ENCODE measurements around the gene C16orf89. TPM values are rescaled to one million over a fixed set of nuclear protein-coding genes. Genes with fewer than 3 reads are reported as not detected.
"Not testable (repeated sequence)": the region's sequence is repeated elsewhere in the genome, so short reads cannot be mapped to it uniquely, and the experiment has no call there.

The C16orf89 gene
- polyA plus RNA-seq, 1 donor (not counting 4 experiments of a cell fraction or from before 2014, with no cell fraction given): not detected

DNA sequence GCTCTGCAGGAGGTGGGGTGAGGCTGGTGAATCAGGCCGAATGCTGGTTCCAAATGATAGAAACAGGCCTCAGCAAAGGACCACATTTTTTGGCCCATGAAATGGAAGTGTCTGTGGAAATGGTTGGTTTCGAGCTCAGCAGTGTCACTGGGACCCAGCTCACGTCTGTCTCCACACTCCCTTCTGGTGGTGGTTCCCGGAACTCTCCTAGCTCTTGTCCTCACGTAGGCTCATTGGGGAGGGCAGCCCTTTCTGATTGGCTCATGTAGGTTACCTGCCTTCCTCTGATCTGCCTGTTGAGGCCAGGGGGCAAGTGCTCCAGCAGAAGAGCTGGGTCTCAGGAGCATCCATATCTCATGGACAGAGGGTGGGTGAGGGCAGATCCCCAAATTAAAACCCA, 9.9 kb upstream of the C16orf89 start:
- dilution Hi-C loops (cut with MboI; ENCODE audit: extremely low pct_ligation_motif_present, low sequenced_read_pairs): no loop called here
- no peaks in the 10 kb centered on the region for H3K27me3 ChIP-seq (ENCODE audit: control insufficient read depth, extremely low read depth, insufficient read depth, low read length)
- no peak for FAIRE-seq

DNA sequence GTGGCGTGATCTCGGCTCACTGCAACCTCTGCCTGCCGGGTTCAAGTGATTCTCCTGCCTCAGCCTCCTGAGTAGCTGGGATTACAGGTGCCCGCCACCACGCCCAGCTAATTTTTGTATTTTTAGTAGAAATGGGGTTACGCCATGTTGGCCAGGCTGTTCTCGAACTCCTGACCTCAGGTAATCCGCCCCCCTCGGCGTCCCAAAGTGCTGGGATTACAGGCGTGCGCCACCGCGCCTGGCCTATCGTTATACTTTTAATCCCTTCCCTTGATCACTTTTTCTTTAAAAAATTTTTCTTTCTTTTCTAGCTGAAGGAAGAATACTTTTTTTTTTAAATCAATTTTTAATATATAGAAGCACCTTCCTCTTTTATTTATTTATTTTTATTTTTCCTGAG, 8.0 kb upstream of the C16orf89 start:
- H4K20me1 ChIP-seq (ENCODE audit: control insufficient read depth, extremely low read depth, insufficient read depth, low read length); H3K4me2 ChIP-seq (ENCODE audit: control insufficient read depth, extremely low read depth, insufficient read depth, low read depth, low read length); H3K9me1 ChIP-seq (ENCODE audit: control insufficient read depth, extremely low read depth, insufficient read depth, low read length); H3K9ac ChIP-seq (ENCODE audit: control insufficient read depth, extremely low read depth, insufficient read depth, low read length); dilution Hi-C loops (cut with MboI; ENCODE audit: extremely low pct_ligation_motif_present, low sequenced_read_pairs); H3K4me3 ChIP-seq (ENCODE audit: control insufficient read depth in 2 of 3, extremely low read depth in 1 of 3, insufficient read depth in 2 of 3, low read depth in 1 of 3, low read length in 3 of 3); H3K27ac ChIP-seq (ENCODE audit: control insufficient read depth, insufficient read depth, low read length); H3K27me3 ChIP-seq (ENCODE audit: control insufficient read depth, extremely low read depth, insufficient read depth, low read length); DNase-seq (ENCODE audit: low read depth, low spot score); FAIRE-seq; H2AFZ ChIP-seq (ENCODE audit: control insufficient read depth, low read length); H3K9me3 ChIP-seq (ENCODE audit: control insufficient read depth, low read depth, low read length): not testable (repeated sequence)
- peaks cover 11% of the 10 kb centered on the region for H3K4me1 ChIP-seq (ENCODE audit: control insufficient read depth, extremely low read depth, insufficient read depth, low read length)
- H3K79me2 ChIP-seq (ENCODE audit: control insufficient read depth, insufficient read depth, low read length): peaks cover 12% of the 10 kb centered on the region
- peaks cover 11 to 24% of the 10 kb centered on the region in 2 experiments for H3K36me3 ChIP-seq (ENCODE audit: control insufficient read depth in 2 of 2, extremely low read depth in 1 of 2, insufficient read depth in 2 of 2, low read length in 2 of 2)

More for the DNA sequence above, 9.9 kb upstream of the C16orf89 start:
- H3K9ac ChIP-seq (ENCODE audit: control insufficient read depth, extremely low read depth, insufficient read depth, low read length): no peak overlapping the region
- no peaks in the 10 kb centered on the region for H3K9me1 ChIP-seq (ENCODE audit: control insufficient read depth, extremely low read depth, insufficient read depth, low read length)
- peaks cover 11% of the 10 kb centered on the region for H3K4me1 ChIP-seq (ENCODE audit: control insufficient read depth, extremely low read depth, insufficient read depth, low read length)
- TF ChIP-seq, protein P1, sequence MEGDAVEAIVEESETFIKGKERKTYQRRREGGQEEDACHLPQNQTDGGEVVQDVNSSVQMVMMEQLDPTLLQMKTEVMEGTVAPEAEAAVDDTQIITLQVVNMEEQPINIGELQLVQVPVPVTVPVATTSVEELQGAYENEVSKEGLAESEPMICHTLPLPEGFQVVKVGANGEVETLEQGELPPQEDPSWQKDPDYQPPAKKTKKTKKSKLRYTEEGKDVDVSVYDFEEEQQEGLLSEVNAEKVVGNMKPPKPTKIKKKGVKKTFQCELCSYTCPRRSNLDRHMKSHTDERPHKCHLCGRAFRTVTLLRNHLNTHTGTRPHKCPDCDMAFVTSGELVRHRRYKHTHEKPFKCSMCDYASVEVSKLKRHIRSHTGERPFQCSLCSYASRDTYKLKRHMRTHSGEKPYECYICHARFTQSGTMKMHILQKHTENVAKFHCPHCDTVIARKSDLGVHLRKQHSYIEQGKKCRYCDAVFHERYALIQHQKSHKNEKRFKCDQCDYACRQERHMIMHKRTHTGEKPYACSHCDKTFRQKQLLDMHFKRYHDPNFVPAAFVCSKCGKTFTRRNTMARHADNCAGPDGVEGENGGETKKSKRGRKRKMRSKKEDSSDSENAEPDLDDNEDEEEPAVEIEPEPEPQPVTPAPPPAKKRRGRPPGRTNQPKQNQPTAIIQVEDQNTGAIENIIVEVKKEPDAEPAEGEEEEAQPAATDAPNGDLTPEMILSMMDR (optimal IDR thresholded peaks at IDR 0.05 in 1 of 3, IDR thresholded peaks at IDR 0.05 in 1 of 3, conservative IDR thresholded peaks at IDR 0.05 in 1 of 3; ENCODE audit: extremely low read depth in 1 of 3, insufficient read depth in 2 of 3, low read length in 3 of 3): no peak
- TF ChIP-seq EZH2 (IDR thresholded peaks at IDR 0.05; ENCODE audit: low read length): no peak
- H2AFZ ChIP-seq (ENCODE audit: control insufficient read depth, low read length): no peak overlapping the region
- H4K20me1 ChIP-seq (ENCODE audit: control insufficient read depth, extremely low read depth, insufficient read depth, low read length): no peaks in the 10 kb centered on the region
- H3K4me3 ChIP-seq (ENCODE audit: control insufficient read depth in 2 of 3, extremely low read depth in 1 of 3, insufficient read depth in 2 of 3, low read depth in 1 of 3, low read length in 3 of 3): no peak overlapping the region
- H3K79me2 ChIP-seq (ENCODE audit: control insufficient read depth, insufficient read depth, low read length): peaks cover 12% of the 10 kb centered on the region
- H3K4me2 ChIP-seq (ENCODE audit: control insufficient read depth, extremely low read depth, insufficient read depth, low read depth, low read length): no peak overlapping the region
- peaks cover 11 to 24% of the 10 kb centered on the region in 2 experiments for H3K36me3 ChIP-seq (ENCODE audit: control insufficient read depth in 2 of 2, extremely low read depth in 1 of 2, insufficient read depth in 2 of 2, low read length in 2 of 2)
- no peak overlapping the region for H3K27ac ChIP-seq (ENCODE audit: control insufficient read depth, insufficient read depth, low read length)
- H3K9me3 ChIP-seq (ENCODE audit: control insufficient read depth, low read depth, low read length): no peaks in the 10 kb centered on the region
- no peak for DNase-seq (ENCODE audit: low read depth, low spot score)

DNA sequence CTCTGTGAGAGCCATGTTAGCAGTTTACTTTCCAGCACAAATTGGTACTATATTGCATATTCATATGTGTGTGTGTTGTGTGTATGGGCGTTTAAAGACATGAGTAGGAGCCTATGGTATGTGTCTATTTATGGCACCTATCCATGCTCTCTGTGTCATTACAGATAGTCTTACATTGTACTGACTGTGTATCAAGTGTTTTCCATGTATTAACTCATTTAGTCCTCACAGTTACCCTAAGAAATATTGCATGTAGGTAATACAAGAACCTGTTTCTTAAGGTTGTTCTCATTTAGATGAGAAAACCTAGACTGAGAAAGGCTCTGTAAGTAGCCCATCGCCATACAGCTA, 7.5 kb upstream of the C16orf89 start:
- Histone ChIP-seq H3K9me3 (ENCODE audit: control insufficient read depth, low read depth, low read length) (no peaks in the 10 kb centered on the region), H3K9ac (ENCODE audit: control insufficient read depth, extremely low read depth, insufficient read depth, low read length) (no peak overlapping the region), H3K79me2 (ENCODE audit: control insufficient read depth, insufficient read depth, low read length) (peaks cover 12% of the 10 kb centered on the region), H3K9me1 (ENCODE audit: control insufficient read depth, extremely low read depth, insufficient read depth, low read length) (no peaks in the 10 kb centered on the region), H4K20me1 (ENCODE audit: control insufficient read depth, extremely low read depth, insufficient read depth, low read length) (no peaks in the 10 kb centered on the region), H3K4me2 (ENCODE audit: control insufficient read depth, extremely low read depth, insufficient read depth, low read depth, low read length) (no peak overlapping the region), H3K4me3 (ENCODE audit: control insufficient read depth in 2 of 3, extremely low read depth in 1 of 3, insufficient read depth in 2 of 3, low read depth in 1 of 3, low read length in 3 of 3) (no peak overlapping the region), H3K27me3 (ENCODE audit: control insufficient read depth, extremely low read depth, insufficient read depth, low read length) (no peaks in the 10 kb centered on the region), H3K36me3 (ENCODE audit: control insufficient read depth in 2 of 2, extremely low read depth in 1 of 2, insufficient read depth in 2 of 2, low read length in 2 of 2) (peaks cover 11 to 24% of the 10 kb centered on the region in 2 experiments), H2AFZ (ENCODE audit: control insufficient read depth, low read length) (no peak overlapping the region), H3K27ac (ENCODE audit: control insufficient read depth, insufficient read depth, low read length) (no peak overlapping the region), H3K4me1 (ENCODE audit: control insufficient read depth, extremely low read depth, insufficient read depth, low read length) (peaks cover 11% of the 10 kb centered on the region)
- FAIRE-seq (no peak), DNase-seq (ENCODE audit: low read depth, low spot score) (no peak)
- dilution Hi-C loops (cut with MboI; ENCODE audit: extremely low pct_ligation_motif_present, low sequenced_read_pairs): no loop called here
- TF ChIP-seq, protein P1 (optimal IDR thresholded peaks at IDR 0.05 in 1 of 3, IDR thresholded peaks at IDR 0.05 in 1 of 3, conservative IDR thresholded peaks at IDR 0.05 in 1 of 3; ENCODE audit: extremely low read depth in 1 of 3, insufficient read depth in 2 of 3, low read length in 3 of 3): no peak
- no peak for TF ChIP-seq EZH2 (IDR thresholded peaks at IDR 0.05; ENCODE audit: low read length)
